IPS-20b (cell line): Measurements from ENCODE around the gene CRAT.
A peak's percentile ranks its signal among the peaks of the same experiment; 100 is the strongest.

ENCODE experiments used
- H3K27ac ChIP-seq: one replicate; pipeline ENCODE4 v1.5.1; 2013; ENCODE audit warnings: low read length
- H3K27me3 ChIP-seq: 2 replicates; pipeline ENCODE4 v1.6.1; 2013; ENCODE audit warnings: mild to moderate bottlenecking, low read length, inconsistent platforms; ENCODE audit not compliant: insufficient read depth
- H3K36me3 ChIP-seq: 2 replicates; pipeline ENCODE4 v1.6.1; 2013; ENCODE audit warnings: low read depth, mild to moderate bottlenecking, inconsistent platforms, low read length, moderate library complexity; ENCODE audit not compliant: insufficient read depth
- H3K4me1 ChIP-seq: 2 replicates; pipeline ENCODE4 v1.6.1; 2013; ENCODE audit warnings: mild to moderate bottlenecking, control low read depth, inconsistent platforms, low read length, moderate library complexity; ENCODE audit not compliant: insufficient read depth
- H3K4me3 ChIP-seq: 2 replicates; pipeline ENCODE4 v1.5.1; 2013; ENCODE audit warnings: mild to moderate bottlenecking, low read length, inconsistent platforms
- H3K9ac ChIP-seq: 2 replicates; pipeline ENCODE4 v1.6.1; 2013; ENCODE audit warnings: low read depth, mild to moderate bottlenecking, inconsistent platforms, low read length, moderate library complexity
- H3K9me3 ChIP-seq: 2 replicates; pipeline ENCODE4 v1.6.1; 2013; ENCODE audit warnings: mild to moderate bottlenecking, low read depth, low read length, inconsistent platforms; ENCODE audit not compliant: insufficient read depth

The CRAT gene

GRCh38 chr9:129110740-129111527 is at the start of gene CRAT, which contains the start of gene PTPA:
CRAT (minus strand) TSS chr9:129110793; CDS start chr9:129110509, 284 bp downstream.
PTPA (plus strand) TSS chr9:129111415; CDS start chr9:129111601, 186 bp downstream.
- H3K9ac ChIP-seq = peak within 1 kb of the TSS; percentile 75
- H3K4me1 ChIP-seq = no peaks in the 10 kb centered on the region
- H3K4me3 ChIP-seq = peak within 1 kb of the TSS; percentile 82
- H3K27ac ChIP-seq = peak within 1 kb of the TSS; percentile 98
- H3K27me3 ChIP-seq = peaks cover 20% of the 10 kb centered on the region
- H3K9me3 ChIP-seq = no peaks in the 10 kb centered on the region
- no peaks in the 10 kb centered on the region for H3K36me3 ChIP-seq

- H3K4me3 ChIP-seq = no peak overlapping the region
- no peaks in the 10 kb centered on the region for H3K9me3 ChIP-seq
- H3K27ac ChIP-seq = no peak overlapping the region
- no peaks in the 10 kb centered on the region for H3K4me1 ChIP-seq
- no peaks in the 10 kb centered on the region for H3K27me3 ChIP-seq
- H3K36me3 ChIP-seq = peaks cover 7% of the 10 kb centered on the region; the same call in 1 of the 2 replicates
- no peak overlapping the region for H3K9ac ChIP-seq
These were observed 45.6 kb upstream of the CRAT start for GRCh38 chr9:129156163-129156562.

GRCh38 chr9:129154866-129155477 is 44.4 kb upstream of the CRAT start:
- no peaks in the 10 kb centered on the region for H3K9me3 ChIP-seq

GRCh38 chr9:129151469-129151868 is 40.9 kb upstream of the CRAT start:
- peaks cover 2% of the 10 kb centered on the region for H3K4me1 ChIP-seq
- no peaks in the 10 kb centered on the region for H3K9me3 ChIP-seq
- H3K36me3 ChIP-seq = peaks cover 21% of the 10 kb centered on the region; the same call in 1 of the 2 replicates
- H3K27ac ChIP-seq = no peak overlapping the region
- no peak overlapping the region for H3K4me3 ChIP-seq
- no peak overlapping the region for H3K9ac ChIP-seq
- no peaks in the 10 kb centered on the region for H3K27me3 ChIP-seq

More at GRCh38 chr9:129154866-129155477, 44.4 kb upstream of the CRAT start:
- no peak overlapping the region; the same call in 1 of the 2 replicates for H3K9ac ChIP-seq
- no peak overlapping the region for H3K4me3 ChIP-seq
- no peaks in the 10 kb centered on the region for H3K4me1 ChIP-seq
- H3K27ac ChIP-seq = no peak overlapping the region
- no peaks in the 10 kb centered on the region for H3K27me3 ChIP-seq
- peaks cover 7% of the 10 kb centered on the region; the same call in 1 of the 2 replicates for H3K36me3 ChIP-seq

DNA sequence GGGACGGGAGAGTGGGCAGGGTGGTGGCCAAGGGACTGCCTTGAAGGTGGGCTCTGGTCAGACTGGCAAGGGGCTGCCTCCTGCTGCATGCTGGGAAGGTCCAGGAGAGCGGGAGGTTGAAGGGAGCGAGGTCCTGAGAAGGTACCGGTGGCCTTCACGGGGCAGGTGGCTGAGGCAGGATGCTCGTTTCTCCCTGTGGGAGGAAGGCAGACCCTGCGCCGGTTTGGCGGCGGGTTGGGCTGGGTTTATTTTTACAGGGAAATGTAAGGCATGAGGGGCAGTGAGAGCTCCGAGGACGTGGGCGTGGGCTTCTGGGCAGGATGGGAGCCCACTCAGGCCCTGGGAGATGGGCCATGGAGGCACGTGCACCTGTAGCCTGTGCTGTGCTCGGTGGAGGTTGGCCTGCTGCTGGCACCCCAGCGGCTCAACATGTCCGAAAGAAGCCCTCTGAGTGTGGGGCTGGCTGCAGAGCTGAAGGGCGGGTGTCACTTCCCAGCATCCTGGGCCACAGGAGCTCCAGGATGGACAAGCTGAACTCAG is 40.1 kb upstream of the CRAT start:
- Histone ChIP-seq H3K27ac (no peak overlapping the region), H3K4me1 (peaks cover 6% of the 10 kb centered on the region), H3K9me3 (no peaks in the 10 kb centered on the region), H3K36me3 (peaks cover 25% of the 10 kb centered on the region; the same call in 1 of the 2 replicates), H3K4me3 (no peak overlapping the region), H3K9ac (no peak overlapping the region), H3K27me3 (no peaks in the 10 kb centered on the region)

GRCh38 chr9:129150122-129150521 is 39.5 kb upstream of the CRAT start:
- peaks cover 22% of the 10 kb centered on the region; the same call in 1 of the 2 replicates for H3K36me3 ChIP-seq
- H3K9me3 ChIP-seq = no peaks in the 10 kb centered on the region
- no peaks in the 10 kb centered on the region for H3K27me3 ChIP-seq
- H3K27ac ChIP-seq = no peak overlapping the region
- no peak overlapping the region for H3K4me3 ChIP-seq
- no peak overlapping the region for H3K9ac ChIP-seq
- peaks cover 12% of the 10 kb centered on the region for H3K4me1 ChIP-seq

GRCh38 chr9:129149442-129149841 is 38.8 kb upstream of the CRAT start:
- Histone ChIP-seq H3K27me3 (no peaks in the 10 kb centered on the region), H3K4me3 (no peak overlapping the region), H3K4me1 (peaks cover 13% of the 10 kb centered on the region), H3K9ac (no peak overlapping the region), H3K9me3 (no peaks in the 10 kb centered on the region), H3K27ac (no peak overlapping the region), H3K36me3 (peaks cover 25% of the 10 kb centered on the region; the same call in 1 of the 2 replicates)

DNA sequence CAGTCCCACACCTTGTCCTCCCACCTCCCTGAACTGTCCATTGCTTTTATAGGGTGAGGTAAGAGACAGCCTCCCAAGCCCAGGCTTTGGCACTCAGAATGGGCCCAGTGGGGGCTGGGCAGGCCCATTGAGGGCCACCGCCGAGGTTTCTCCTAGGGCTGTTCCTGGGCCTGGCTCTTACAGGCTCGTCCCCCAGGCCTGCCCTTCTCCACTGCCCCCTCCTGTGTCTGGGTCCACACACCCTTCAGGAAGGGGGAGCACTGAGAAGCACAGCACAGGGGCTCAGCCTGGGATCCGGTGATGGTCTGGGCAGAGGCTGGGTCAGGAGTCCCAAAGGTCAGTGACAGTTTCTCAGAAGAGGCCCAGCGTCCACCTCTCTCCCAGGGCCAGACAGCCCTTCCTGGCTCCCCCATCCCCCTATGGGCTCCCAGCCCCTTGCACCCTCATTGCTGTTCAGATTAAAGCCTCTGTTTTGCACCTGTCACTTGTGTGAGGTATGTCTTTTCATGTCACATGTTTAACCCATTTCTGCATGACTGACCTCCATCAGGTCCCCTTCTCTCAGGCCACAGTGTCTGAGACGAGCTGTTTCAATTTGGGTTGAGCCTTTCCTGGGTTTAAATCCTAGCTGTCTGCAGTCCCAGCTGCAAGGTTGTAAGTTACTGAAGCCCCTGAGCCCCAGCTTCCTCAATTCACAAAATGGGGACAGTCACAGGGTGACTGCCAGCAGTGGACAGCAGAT is 38.0 kb upstream of the CRAT start:
- Histone ChIP-seq H3K4me1 (peaks cover 13% of the 10 kb centered on the region), H3K27me3 (no peaks in the 10 kb centered on the region), H3K9ac (no peak overlapping the region)

DNA sequence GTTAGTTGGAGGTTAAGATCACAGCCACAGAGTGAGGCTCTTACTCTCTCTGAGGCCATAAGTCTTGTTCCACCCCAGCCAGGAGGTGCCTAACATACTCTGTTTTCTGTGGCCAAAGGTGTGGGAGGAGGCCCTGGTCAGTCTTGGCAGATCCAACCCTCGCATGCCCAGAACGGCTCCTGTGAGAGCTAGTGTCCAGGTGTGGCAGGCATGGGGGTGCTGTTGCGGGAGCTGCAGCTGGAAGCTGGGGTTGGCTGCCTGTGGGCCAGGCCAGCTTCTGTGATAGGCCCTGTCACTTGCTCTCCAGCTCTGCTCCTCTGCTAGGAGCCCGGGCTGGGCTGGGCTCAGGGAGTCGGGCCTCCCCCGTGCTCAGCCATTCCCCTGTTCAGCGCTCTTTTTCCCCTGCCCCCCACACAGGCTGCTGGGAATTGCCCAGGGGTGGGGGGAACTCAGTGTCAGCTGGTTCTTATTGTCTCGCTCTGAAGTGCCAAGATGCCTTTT is 35.9 kb upstream of the CRAT start:
- H3K36me3 ChIP-seq = peaks cover 42% of the 10 kb centered on the region

More for the DNA sequence above, 38.0 kb upstream of the CRAT start:
- peaks cover 32% of the 10 kb centered on the region for H3K36me3 ChIP-seq
- no peak overlapping the region for H3K4me3 ChIP-seq
- no peaks in the 10 kb centered on the region for H3K9me3 ChIP-seq
- no peak overlapping the region for H3K27ac ChIP-seq

GRCh38 chr9:129145841-129146292 is 35.3 kb upstream of the CRAT start:
- no peak overlapping the region for H3K4me3 ChIP-seq
- H3K9me3 ChIP-seq = no peaks in the 10 kb centered on the region
- no peaks in the 10 kb centered on the region for H3K27me3 ChIP-seq
- H3K9ac ChIP-seq = peak overlapping the region; percentile 59; the same call in 1 of the 2 replicates
- peaks cover 42% of the 10 kb centered on the region for H3K36me3 ChIP-seq
- H3K27ac ChIP-seq = peak overlapping the region; percentile 60
- peaks cover 38% of the 10 kb centered on the region for H3K4me1 ChIP-seq

More for the DNA sequence above, 35.9 kb upstream of the CRAT start:
- H3K9ac ChIP-seq = peak overlapping the region; percentile 59; the same call in 1 of the 2 replicates
- H3K27me3 ChIP-seq = no peaks in the 10 kb centered on the region
- peaks cover 32% of the 10 kb centered on the region for H3K4me1 ChIP-seq
- H3K9me3 ChIP-seq = no peaks in the 10 kb centered on the region
- peak overlapping the region; percentile 60 for H3K27ac ChIP-seq
- no peak overlapping the region for H3K4me3 ChIP-seq

- no peak overlapping the region for H3K4me3 ChIP-seq
- no peaks in the 10 kb centered on the region for H3K9me3 ChIP-seq
- H3K27me3 ChIP-seq = no peaks in the 10 kb centered on the region
- H3K36me3 ChIP-seq = peaks cover 42% of the 10 kb centered on the region
- peak overlapping the region; percentile 27 for H3K27ac ChIP-seq
- H3K9ac ChIP-seq = peak overlapping the region; percentile 48; the same call in 1 of the 2 replicates
- peaks cover 41% of the 10 kb centered on the region for H3K4me1 ChIP-seq
These were observed 34.7 kb upstream of the CRAT start for GRCh38 chr9:129145316-129145715.
